ENCODE measurements around the gene SMAD4.

- TF ChIP-seq CTCF (conservative IDR thresholded peaks at IDR 0.05; ENCODE audit: low read length), result no peak
- no peak for TF ChIP-seq EZH2phosphoT487 (IDR thresholded peaks at IDR 0.05; ENCODE audit: borderline replicate concordance)
Observed at GRCh38 chr18:50994031-50994430, 36.0 kb upstream of the SMAD4 start.
